Fibroblast of gingiva (primary cell): ENCODE measurements around the gene SCO2.

Experiments
- DNase-seq: peaks from one replicate; pipeline ENCODE4 v3.0.0-alpha.2; 2011; ENCODE audit warnings: low read depth

The SCO2 gene

GRCh38 chr22:50476868-50477267 lies 48.5 kb downstream of the SCO2 start:
- DNase-seq, result no peak

GRCh38 chr22:50475652-50476002 lies 49.8 kb downstream of the SCO2 start:
- DNase-seq, result no peak

- DNase-seq, result peak; percentile 82
Measured at GRCh38 chr22:50474710-50475651, 50.4 kb downstream of the SCO2 start, which contains the start of gene SBF1. Gene SBF1, minus strand, starts transcription at chr22:50475035. Its CDS starts 195 bp downstream, at chr22:50474840.

- DNase-seq, result peak; percentile 56
Measured at GRCh38 chr22:50473855-50474671, 51.3 kb downstream of the SCO2 start.
